Measurements from ENCODE around the gene TCERG1L.
"Not testable (repeated sequence)": the region's sequence is repeated elsewhere in the genome, so short reads cannot be mapped to it uniquely, and the experiment has no call there.

TCERG1L gene

DNA sequence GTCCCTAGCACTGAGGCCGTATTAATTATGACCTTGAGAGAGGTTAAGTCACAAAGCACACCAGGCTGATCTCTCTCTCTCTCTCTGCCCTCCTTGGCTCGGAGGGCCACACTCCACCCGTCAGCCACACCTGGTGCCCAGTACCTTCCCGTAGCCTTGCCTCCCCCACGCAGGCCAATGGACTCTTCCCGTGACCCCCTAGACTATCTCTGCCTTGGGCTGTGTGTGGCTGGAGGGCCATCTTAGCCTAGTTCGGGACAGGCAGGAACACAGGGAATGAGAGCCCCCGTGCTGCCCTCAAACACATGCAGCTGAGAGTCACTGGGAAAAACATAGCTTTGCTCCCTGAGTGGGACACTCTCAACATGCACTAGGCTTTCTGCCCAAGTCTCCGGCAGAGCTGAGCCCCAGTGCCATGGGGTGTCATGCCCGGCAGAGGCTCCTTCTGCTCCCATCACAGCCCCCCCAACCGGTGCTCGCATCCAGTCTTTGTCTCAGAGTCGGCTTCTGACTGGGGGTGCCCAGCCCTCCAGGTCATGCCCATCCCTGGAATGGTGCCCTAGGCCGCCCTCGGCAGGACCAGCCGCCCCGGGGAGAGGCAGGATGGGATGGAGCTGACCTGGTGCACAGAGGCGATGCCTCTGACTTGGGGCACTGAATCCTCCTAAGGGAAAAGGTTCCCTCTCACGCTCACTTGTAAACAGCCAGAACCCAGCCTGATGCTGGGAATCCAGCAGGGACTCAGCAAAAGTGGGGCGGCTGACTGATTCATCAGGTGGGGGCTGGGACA lies 63.0 kb downstream of the TCERG1L start:
- DNase-seq (ENCODE audit: low spot score) = no peak

DNA sequence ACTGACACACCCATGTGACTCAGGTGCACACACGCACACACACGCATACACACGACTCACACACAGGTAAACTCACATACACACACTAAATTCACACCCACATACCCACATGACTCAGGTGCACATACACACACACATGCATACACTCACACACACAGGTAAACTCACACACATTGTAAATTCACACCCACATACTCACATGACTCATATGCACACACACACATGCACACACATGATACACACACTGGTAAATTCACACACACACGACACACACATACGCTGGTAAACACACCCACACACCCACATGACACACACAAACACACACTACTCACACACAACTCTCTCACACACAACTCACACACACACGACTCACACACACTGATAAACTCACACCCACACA lies 63.6 kb downstream of the TCERG1L start:
- no peak for DNase-seq (ENCODE audit: low spot score)

DNA sequence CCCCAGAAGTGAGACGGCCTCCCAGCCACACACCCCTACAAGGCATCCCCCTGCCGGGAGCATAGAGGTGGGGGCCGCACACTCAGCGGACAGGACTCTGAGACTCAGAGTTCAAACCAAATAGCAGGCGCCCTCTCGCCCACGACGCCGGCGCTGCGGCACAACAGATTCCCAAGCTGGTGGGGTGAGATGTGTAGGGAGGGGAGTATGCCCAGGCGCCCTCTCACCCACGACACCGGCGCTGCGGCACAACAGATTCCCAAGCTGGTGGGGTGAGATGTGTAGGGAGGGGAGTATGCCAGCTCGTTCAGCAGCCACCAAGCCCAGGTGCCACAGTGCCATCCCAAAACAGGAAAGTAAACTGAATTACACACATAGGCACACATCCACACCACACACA lies 64.7 kb downstream of the TCERG1L start:
- DNase-seq (ENCODE audit: low spot score) = no peak

DNA sequence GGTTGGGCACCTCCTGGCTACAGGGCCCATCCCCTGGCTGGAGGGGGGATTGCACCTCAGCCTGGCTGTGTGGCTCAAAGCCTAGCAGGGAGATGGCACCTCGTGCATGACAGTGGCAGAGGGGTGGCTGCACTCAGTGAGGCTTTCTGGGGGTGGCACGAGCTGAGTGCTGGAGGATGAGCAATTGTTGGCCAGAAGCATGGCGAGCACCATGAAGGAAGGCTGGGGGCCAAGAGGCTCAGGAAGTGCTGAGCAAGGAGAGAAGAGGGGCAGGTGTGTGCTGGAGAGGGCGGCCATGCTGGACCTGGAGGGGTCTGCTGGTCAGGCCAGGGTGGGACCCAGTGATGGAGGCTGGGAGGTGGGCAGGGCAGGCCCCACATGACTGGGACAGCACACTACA lies 65.4 kb downstream of the TCERG1L start:
- no peak for DNase-seq (ENCODE audit: low spot score)

GRCh38 chr10:131245475-131246059 lies 66.0 kb downstream of the TCERG1L start:
- no peak for DNase-seq (ENCODE audit: low spot score)

GRCh38 chr10:131244836-131245235 lies 66.7 kb downstream of the TCERG1L start:
- DNase-seq (ENCODE audit: low spot score) = no peak

DNA sequence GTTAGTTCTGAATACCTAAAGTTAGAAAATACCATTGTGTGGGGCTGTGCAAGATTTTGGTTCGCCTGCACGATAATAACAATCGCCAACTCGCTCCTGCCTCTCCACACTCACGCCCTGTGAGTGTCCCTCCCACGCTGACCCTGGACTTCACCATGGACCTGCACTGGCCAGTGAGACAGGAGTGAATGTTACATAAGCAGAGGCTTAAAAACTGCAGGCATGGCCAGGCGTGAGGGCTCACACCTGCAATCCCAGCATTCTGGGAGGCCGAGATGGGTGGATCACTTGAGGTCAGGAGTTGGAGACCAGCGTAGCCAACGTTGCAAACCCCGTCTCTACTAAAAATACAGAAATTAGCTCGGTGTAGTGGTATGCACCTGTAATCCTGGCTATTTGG lies 68.4 kb downstream of the TCERG1L start:
- no peak for DNase-seq (ENCODE audit: low spot score)

DNA sequence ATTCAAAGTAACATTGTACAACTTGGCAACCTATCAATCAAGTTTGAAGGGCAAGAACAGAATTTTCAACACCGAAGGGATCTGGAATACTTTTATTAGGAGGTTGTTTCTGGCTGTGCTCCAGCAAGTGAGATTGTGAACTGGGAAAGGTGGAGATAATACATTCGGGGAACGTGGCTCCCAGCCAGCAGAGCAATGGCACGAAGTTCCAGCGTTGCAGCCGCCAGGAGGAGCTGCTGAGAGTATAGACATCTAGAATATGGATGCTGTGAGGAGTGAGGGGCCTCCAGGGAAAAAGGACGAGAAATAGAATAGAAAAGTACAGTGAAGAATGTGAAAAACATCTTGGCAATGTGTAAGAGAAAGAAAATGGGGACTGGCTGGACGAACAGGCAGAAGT lies 69.5 kb downstream of the TCERG1L start:
- no peak for DNase-seq (ENCODE audit: low spot score)

DNA sequence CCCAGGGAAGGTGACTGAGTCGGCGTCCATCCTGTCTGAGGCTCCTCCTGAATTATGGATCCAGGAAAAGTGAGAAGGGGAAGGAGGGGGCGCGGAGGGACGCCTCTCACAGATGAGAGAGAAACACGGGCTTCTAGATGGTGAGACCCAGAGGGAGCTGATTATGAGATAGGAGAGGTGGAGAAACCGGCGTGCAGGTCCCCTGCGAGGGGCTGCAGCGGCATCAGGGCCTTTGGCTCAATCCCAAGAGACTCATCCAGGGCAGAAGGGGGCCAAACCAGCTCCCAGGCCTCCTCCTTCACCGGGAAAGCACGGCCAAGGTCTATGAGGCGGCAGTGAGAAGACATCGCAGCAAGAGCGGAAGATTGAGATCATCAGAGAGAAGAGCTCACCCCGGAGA lies 70.8 kb downstream of the TCERG1L start:
- no peak for DNase-seq (ENCODE audit: low spot score)

DNA sequence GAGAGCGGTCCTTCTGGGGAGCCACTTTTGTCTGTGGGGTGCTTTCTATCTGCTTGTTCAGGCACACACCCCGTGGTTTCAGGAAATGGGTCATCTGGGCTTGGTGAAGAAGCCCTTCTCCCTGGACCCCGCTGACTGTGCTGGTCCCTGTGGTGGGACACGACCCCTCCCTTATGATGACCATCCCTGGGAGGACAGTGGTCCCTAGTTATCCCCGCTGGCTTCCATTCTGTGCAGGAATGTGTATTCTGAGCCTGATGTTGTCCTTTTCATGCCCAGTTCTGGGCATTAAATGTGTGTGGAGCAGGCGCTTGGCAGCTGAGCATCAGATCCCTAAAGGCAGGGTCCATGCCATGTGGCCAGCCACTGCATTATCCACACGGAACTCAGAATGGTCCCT lies 71.6 kb downstream of the TCERG1L start:
- no peak for DNase-seq (ENCODE audit: low spot score)

GRCh38 chr10:131239450-131239849 lies 72.1 kb downstream of the TCERG1L start:
- no peak for DNase-seq (ENCODE audit: low spot score)

- DNase-seq (ENCODE audit: low spot score) = no peak
These were observed 72.7 kb downstream of the TCERG1L start for GRCh38 chr10:131238669-131239280.

DNA sequence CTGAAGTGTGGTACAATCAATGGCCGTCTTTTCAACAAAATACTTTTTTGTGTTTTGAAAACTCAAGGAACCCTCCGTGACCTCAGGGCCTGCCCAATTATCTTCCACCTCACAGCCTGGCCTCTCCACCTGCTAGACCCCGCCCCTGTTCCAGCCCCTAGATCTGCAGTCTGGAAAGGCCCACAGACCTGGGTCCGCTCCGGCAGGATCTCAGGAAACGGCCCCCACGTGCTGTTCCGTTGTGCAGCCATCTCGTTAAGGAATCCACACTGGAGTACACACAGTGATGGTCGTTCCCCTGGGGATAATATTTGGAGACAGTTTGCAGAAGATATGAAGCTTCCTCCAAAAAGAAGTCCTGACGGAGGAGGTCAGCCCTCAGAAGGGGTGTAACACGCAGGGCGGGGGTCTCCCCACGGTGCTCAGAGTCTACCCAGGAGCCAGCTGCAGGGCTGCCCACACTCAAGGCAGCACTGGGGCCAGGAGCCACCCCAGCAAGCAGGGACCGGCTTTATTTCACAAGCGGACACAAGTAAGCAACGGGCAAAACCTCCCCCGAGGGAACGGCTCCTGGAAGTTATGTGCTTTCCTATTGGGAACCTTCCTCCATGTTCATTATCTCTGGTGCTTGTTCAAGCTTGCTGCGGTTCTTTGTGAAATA lies 73.4 kb downstream of the TCERG1L start:
- no peak for DNase-seq (ENCODE audit: low spot score)

GRCh38 chr10:131234606-131235005 lies 76.9 kb downstream of the TCERG1L start:
- not testable (repeated sequence) for DNase-seq (ENCODE audit: low spot score)

GRCh38 chr10:131233611-131234258 lies 77.8 kb downstream of the TCERG1L start:
- no peak for DNase-seq (ENCODE audit: low spot score)

DNA sequence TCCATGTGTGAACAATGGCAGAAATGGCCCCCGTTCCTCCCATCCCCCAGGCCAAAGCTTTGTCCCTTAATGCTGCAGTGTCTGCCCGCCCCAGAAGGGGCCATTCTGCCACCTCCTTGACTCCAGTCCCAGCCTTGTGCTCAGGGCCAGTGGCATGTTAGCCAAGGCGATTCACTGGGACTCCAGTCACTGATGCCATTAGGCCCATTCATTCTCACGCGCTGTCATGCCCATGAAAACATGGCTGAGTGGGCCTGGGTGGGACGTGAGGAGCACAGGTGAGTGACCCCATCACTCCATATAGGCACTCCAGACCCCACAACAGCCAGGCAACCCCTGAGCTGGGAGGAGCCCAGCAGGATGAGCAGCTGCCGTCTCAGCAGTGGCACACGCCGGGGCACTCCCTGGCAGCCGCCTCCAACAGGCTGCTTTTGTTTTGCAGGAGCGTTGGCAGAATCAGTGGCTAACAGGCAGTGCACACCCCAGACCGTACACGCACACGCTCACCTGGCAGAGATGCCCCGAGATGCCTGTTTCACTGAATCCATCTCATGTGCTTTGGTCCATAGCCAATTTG lies 79.5 kb downstream of the TCERG1L start:
- DNase-seq (ENCODE audit: low spot score) = no peak

- no peak for DNase-seq (ENCODE audit: low spot score)
These were observed 80.1 kb downstream of the TCERG1L start for GRCh38 chr10:131231323-131231964.

DNA sequence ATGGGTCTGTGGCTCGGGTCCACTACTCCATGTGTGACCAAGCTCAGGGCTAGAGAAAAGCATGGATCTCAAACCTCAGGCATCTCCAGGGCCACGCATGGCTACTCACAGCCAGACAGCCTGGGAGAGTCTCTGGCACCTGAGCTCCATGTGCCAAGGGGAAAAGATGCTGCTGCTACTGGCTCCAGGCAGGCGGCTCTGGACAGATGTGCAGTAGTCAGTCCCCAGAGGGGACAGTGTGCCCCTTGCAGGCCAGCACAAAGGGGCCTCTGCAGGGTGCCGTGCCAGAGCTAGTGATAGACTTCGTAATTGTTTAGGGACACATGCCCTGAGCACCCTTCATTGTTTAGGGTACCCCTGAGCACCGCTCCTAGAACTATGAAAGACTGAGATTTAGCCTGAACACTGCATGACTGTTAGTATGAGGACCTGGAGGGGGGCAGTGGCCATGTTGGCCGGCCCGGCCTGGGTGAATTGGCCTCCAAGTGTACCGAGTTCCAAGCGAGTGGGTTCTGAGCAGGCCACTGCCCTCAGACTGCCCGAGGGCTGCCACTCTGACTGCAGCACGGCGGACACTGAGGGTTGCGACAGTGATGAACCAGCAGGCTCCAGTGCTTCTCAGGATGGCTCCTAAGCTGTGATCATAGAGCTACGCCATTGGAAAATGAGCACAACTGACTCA lies 80.7 kb downstream of the TCERG1L start:
- DNase-seq (ENCODE audit: low spot score) = no peak

GRCh38 chr10:131230166-131230565 lies 81.4 kb downstream of the TCERG1L start:
- no peak for DNase-seq (ENCODE audit: low spot score)

DNA sequence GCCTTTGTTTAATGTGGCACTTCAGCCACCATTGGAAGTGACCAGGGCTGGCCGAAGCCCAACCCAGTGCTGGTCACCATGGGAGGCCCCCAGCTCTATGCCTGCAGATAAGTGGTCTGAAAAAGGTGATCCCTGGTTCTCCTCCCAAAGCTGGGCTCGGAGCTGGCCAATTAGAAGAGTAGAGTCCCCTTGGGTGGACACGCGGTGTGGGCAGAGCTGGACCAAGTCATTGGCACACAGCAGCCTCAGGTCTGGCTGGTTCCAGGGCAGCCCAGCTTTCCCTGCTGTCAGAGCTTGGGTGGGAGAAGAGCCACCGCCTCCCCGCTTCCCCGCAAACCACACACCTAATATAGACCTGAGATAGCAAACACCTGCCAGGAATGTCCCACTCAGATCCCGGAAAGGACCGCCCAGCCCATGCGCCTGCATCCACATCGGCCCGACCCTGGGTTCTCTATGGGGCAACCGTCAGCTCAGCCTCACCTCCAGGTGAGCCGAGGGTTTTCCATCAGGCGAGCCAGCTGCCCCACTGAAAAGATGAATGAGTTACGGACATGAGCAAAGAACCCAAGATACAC lies 84.3 kb downstream of the TCERG1L start:
- no peak for DNase-seq (ENCODE audit: low spot score)

Data from germinal center (tissue), 1 donor.